Coronary artery (tissue), 2 donors: Measurements from ENCODE around the gene SLFNL1.

ENCODE experiments used
- DNase-seq: peaks from one replicate; pipeline ENCODE4 v3.0.0-alpha.2; 2017; ENCODE audit warnings: low spot score
- H3K27ac ChIP-seq, 2 donors: fragments of 200-600 bp; sonication (generic); one replicate each; pipeline ENCODE4 v1.5.1; 2016 to 2019
- H3K4me3 ChIP-seq: fragments of 200-600 bp; sonication (generic); 2 replicates; pipeline ENCODE4 v1.5.1; 2016; ENCODE audit warnings: mild to moderate bottlenecking, moderate library complexity
- TF ChIP-seq, protein P1 (sequence below): fragments of 200-600 bp; sonication (generic); IDR thresholded peaks from one replicate; pipeline ENCODE4 v1.5.1; 2019; ENCODE audit warnings: antibody characterized with exemption

Gene SLFNL1

DNA sequence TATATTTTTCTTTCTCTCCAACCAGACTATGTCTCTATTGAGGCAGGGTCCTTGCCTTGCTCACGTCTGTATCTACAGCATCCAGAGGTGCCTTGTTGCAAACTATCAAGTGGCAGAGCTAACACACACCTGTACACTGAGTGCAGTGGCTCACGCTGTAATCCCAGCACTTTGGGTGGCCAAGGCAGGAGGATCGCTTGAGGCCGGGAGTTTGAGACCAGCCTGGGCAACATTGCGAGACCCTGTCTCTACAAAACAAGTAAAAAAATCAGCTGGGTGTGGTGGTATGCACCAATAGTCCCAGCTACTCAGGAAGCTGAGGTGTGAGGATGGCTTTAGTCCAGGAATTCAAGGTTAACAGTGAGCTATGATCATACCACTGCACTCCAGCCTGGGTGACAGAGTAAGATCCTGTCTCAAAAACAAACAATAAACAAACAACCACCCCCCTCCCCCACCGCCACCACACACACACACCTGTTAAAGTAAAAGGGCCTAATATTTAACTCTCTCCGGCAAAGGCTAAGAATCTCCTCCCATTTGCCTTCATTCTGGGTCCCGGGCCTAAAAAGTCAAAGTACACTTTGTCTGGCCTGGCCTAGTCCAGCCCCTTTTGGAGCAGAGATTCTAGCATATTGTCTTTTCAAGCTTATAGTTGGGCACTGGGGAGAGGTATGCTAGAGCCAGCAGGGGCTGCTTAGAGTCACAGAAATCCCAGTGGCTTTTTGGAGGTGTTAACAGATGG lies 9.5 kb upstream of the SLFNL1 start:
- H3K27ac ChIP-seq, result no peak overlapping the region
- H3K4me3 ChIP-seq, result no peak overlapping the region
- no peak for DNase-seq
- TF ChIP-seq, protein P1, sequence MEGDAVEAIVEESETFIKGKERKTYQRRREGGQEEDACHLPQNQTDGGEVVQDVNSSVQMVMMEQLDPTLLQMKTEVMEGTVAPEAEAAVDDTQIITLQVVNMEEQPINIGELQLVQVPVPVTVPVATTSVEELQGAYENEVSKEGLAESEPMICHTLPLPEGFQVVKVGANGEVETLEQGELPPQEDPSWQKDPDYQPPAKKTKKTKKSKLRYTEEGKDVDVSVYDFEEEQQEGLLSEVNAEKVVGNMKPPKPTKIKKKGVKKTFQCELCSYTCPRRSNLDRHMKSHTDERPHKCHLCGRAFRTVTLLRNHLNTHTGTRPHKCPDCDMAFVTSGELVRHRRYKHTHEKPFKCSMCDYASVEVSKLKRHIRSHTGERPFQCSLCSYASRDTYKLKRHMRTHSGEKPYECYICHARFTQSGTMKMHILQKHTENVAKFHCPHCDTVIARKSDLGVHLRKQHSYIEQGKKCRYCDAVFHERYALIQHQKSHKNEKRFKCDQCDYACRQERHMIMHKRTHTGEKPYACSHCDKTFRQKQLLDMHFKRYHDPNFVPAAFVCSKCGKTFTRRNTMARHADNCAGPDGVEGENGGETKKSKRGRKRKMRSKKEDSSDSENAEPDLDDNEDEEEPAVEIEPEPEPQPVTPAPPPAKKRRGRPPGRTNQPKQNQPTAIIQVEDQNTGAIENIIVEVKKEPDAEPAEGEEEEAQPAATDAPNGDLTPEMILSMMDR, result no peak

DNA sequence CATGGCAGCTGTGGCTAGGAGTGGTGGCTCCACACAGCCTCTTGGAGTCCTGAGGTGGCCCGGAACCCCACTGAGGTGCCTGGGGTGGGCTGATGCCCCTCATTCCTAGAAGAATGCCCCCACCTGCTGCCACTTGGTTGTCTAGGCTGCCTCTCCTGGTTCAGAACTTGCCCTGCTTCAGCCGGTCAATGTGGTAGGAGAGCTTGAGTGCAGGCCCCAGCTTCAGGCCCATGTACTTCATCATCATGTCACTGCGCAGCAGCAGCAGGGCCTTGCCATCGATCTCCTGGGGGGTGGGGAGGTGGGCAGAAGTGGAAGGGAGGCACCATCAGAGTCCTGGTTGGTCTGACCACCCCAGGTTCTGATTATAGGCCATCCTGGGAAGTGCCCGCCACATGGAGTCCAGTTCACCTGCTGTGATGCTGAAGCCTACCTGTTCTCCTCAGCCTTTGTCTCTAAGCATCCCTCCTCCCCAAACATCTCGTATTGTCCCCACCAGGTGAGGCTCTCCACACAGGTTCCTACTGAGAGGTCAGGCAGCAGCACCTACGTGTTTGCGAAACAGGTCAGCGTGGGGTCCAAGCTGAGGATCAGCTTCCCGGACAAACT lies 6.6 kb upstream of the SLFNL1 start:
- DNase-seq, result no peak
- H3K27ac ChIP-seq, result no peak overlapping the region
- TF ChIP-seq, protein P1, result no peak

DNA sequence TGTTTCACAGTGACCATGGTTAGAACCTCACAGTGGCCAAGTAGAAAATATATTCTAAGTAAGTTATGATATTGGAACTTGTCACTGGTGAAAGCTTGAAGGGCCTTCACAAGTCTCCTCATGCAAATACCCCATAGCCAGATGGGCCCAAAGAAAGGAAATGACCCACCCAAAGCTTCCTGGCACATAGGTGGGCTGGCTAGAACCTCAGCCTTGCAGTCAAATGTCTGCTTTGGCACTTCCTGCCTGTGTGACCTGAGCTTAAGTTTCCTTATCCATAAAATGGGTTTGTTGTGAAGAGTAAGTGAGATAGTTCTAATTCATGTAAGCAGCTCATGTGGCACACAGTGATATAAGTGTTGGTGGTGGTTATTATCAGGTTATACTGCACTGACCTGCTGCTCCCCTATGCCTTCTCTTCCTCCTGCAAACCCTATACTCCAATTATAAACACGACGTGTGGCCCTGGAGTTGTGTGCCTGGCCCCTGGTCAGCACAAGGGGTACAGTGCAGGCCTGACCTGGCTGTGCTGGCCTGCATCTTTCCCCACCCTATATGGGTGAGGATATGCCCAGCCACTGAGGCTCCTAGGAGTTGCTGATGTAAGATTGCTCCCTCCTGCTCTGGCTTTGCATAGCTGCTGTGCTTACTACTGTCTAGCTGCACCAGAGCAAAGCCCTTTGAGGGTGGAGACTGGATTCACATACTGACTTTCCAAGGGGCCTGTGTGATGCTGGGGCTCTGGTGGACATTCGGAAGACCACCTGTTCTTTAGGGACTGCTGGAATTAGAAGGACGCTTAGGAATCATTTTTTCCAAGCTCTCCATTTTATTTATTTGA lies 4.7 kb upstream of the SLFNL1 start:
- H3K4me3 ChIP-seq, result no peak overlapping the region
- DNase-seq, result no peak
- no peak overlapping the region for H3K27ac ChIP-seq
- TF ChIP-seq, protein P1, result no peak

More for the DNA sequence above, 6.6 kb upstream of the SLFNL1 start:
- H3K4me3 ChIP-seq, result no peak overlapping the region

DNA sequence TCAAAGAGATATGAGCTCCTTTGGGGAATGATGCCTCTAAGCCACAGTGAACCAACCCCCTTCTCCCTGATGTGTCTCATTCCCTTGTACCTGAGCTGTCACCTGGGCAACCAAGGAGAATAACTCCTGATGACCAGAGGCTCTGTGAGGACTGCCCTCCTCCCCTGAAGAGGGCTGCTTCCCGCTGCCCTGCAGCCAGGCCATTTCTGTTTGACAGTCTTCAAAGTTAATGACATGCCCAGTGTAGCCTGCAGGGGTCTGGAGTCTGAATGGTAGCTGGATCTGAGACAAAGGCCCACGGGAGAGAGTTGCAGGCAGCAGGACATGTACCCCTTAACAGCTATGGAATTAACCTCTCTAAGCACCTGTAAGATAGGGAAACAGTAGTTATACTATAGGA lies 3.4 kb upstream of the SLFNL1 start:
- Histone ChIP-seq H3K4me3 (no peak overlapping the region), H3K27ac (no peak overlapping the region)
- TF ChIP-seq, protein P1, result no peak
- DNase-seq, result no peak

DNA sequence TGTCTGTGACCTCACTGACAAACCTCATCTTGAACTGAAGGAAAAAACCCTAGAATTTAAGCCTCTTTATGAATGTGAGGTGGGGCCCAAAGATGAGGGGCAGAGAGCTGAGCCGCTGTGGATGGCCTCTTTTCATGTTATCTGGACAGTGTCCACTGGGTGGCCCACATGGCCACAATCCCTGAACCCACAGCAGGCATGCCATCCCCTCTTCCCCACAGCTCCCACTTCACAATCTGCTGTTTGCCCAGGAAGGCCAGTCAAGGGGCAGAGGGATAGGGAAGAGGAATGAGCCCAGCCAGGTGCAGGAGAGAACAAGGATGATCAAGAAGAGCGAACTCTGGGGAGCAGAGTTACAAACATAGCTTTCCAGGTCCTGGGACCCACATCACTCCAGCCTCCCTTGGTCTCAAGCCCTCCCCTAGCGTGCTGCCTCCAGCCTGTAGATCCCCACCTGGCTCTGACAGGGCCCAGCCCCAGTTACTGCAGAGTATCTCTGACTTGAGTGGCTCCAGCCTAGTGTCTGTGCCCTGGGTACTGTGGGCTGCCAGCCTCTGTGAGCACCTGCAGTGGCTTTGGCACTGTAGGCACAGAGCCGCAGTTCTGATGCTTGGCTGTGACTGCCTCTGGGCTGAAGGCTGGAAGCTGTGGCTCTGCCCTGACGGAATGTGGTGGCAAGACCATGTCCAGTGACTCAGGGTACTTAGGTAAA lies 1.9 kb upstream of the SLFNL1 start:
- TF ChIP-seq, protein P1, result no peak
- H3K4me3 ChIP-seq, result no peak overlapping the region
- DNase-seq, result no peak
- H3K27ac ChIP-seq, result no peak overlapping the region

DNA sequence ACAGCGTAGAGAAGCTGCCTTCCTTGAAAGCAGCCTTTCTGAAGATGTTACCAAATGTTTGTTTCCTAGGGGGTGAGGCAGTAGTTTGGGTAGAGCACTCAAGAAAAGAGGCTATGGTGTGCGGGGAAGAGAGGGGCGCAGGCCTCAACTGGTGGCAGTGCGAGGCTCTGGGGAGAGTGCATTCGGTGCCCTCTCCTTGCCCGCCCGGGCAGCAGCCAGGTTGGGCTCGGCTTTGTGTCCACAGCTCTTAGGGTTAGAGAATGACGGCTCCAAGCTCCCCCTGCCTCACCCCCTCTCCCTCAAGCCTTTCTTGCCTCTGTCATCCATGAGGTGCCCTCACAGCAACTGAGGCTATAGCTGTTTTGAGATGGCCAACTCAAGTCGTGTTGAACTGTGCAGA lies 899 bp upstream of the SLFNL1 start:
- no peak overlapping the region for H3K27ac ChIP-seq

More for the DNA sequence above, 899 bp upstream of the SLFNL1 start:
- H3K4me3 ChIP-seq, result no peak overlapping the region
- TF ChIP-seq, protein P1, result no peak
- DNase-seq, result no peak
